Tibial artery (tissue), 4 donors: ENCODE data around the gene PLG.
"Not testable (repeated sequence)": the region's sequence is repeated elsewhere in the genome, so short reads cannot be mapped to it uniquely, and the experiment has no call there.

Experiments
- DNase-seq, 2 donors: peaks; one replicate each; pipeline ENCODE4 v3.0.0-alpha.2; 2019
- H3K27ac ChIP-seq, 2 donors: fragments of 200-600 bp; sonication (generic) in 1 of 2; 1 replicate in 1 of 2; 2 replicates in 1 of 2; pipeline ENCODE4 v1.5.1; 2018 to 2019; ENCODE audit warnings: mild to moderate bottlenecking in 1 of 2
- H3K27me3 ChIP-seq, 2 donors: fragments of 200-600 bp; sonication (generic) in 1 of 2; one replicate each; pipeline versions ENCODE4 v1.5.1 to v1.6.0; 2016 to 2019
- H3K36me3 ChIP-seq, 3 donors: fragments of 200-600 bp; sonication (generic) in 2 of 3; one replicate each; pipeline ENCODE4 v1.5.1; 2016 to 2019; ENCODE audit warnings: mild to moderate bottlenecking in 2 of 3
- H3K4me1 ChIP-seq, 4 donors: fragments of 200-600 bp; sonication (generic) in 2 of 4; 1 replicate in 3 of 4; 2 replicates in 1 of 4; pipeline ENCODE4 v1.5.1; 2016 to 2019
- H3K4me3 ChIP-seq, 2 donors: fragments of 200-600 bp; sonication (generic) in 1 of 2; 1 replicate in 1 of 2; 2 replicates in 1 of 2; pipeline ENCODE4 v1.5.1; 2018 to 2019; ENCODE audit warnings: mild to moderate bottlenecking in 2 of 2
- H3K9me3 ChIP-seq, 3 donors: fragments of 200-600 bp; sonication (generic) in 1 of 3; one replicate each; pipeline ENCODE4 v1.5.1; 2016 to 2019
- CTCF ChIP-seq, 2 experiments: fragments of 200-600 bp in 1 of 2; fragments of 450-650 bp in 1 of 2; IDR thresholded peaks; one replicate each; pipeline ENCODE4 v1.5.1; 2017 to 2019; ENCODE audit warnings: antibody characterized with exemption in 2 of 2, mild to moderate bottlenecking in 1 of 2, moderate library complexity in 1 of 2
- intact Hi-C: fragments of 100-400 bp; cut with DNase I; formaldehyde crosslinking; loops from one replicate; pipeline ENCODE4 v1.15.0; 2023; ENCODE audit warnings: low total_unique reads

Gene PLG

GRCh38 chr6:160750276-160750689, 48.2 kb downstream of the PLG start:
- no peak for DNase-seq
- H3K27ac ChIP-seq: no peak overlapping the region
- intact Hi-C loops: no loop called here

GRCh38 chr6:160753211-160753610, 51.2 kb downstream of the PLG start:
- DNase-seq, H3K9me3 ChIP-seq, H3K4me3 ChIP-seq, intact Hi-C loops, H3K27me3 ChIP-seq, H3K36me3 ChIP-seq, H3K4me1 ChIP-seq, H3K27ac ChIP-seq: not testable (repeated sequence)

More at GRCh38 chr6:160750276-160750689, 48.2 kb downstream of the PLG start:
- H3K4me1 ChIP-seq: no peaks in the 10 kb centered on the region
- TF ChIP-seq CTCF (IDR thresholded peaks at IDR 0.05): no peak
- no peaks in the 10 kb centered on the region for H3K9me3 ChIP-seq
- H3K4me3 ChIP-seq: no peak overlapping the region
- H3K27me3 ChIP-seq: peaks cover 0 to 3% of the 10 kb centered on the region in 2 donors
- H3K36me3 ChIP-seq: no peaks in the 10 kb centered on the region

GRCh38 chr6:160755165-160755564, 53.1 kb downstream of the PLG start:
- TF ChIP-seq CTCF (IDR thresholded peaks at IDR 0.05): no peak
- H3K27ac ChIP-seq: no peak overlapping the region

GRCh38 chr6:160756021-160756420, 54.0 kb downstream of the PLG start:
- H3K36me3 ChIP-seq: no peaks in the 10 kb centered on the region
- no peak overlapping the region for H3K4me3 ChIP-seq

More at GRCh38 chr6:160755165-160755564, 53.1 kb downstream of the PLG start:
- Histone ChIP-seq H3K4me3 (no peak overlapping the region), H3K36me3 (no peaks in the 10 kb centered on the region), H3K9me3 (no peaks in the 10 kb centered on the region), H3K4me1 (no peaks in the 10 kb centered on the region), H3K27me3 (peaks cover 0 to 3% of the 10 kb centered on the region in 2 donors)
- intact Hi-C loops: no loop called here
- DNase-seq: no peak

GRCh38 chr6:160756871-160757270, 54.8 kb downstream of the PLG start:
- Histone ChIP-seq H3K27me3 (peaks cover 0 to 3% of the 10 kb centered on the region in 2 donors), H3K27ac (no peak overlapping the region), H3K4me3 (no peak overlapping the region), H3K4me1 (no peaks in the 10 kb centered on the region), H3K36me3 (no peaks in the 10 kb centered on the region), H3K9me3 (no peaks in the 10 kb centered on the region)
- no peak for TF ChIP-seq CTCF (IDR thresholded peaks at IDR 0.05)
- DNase-seq: no peak
- intact Hi-C loops: no loop called here

More at GRCh38 chr6:160756021-160756420, 54.0 kb downstream of the PLG start:
- Histone ChIP-seq H3K27ac (no peak overlapping the region), H3K4me1 (no peaks in the 10 kb centered on the region), H3K9me3 (no peaks in the 10 kb centered on the region), H3K27me3 (peaks cover 0 to 3% of the 10 kb centered on the region in 2 donors)
- DNase-seq: no peak
- intact Hi-C loops: no loop called here
- TF ChIP-seq CTCF (IDR thresholded peaks at IDR 0.05): no peak

- DNase-seq: no peak
- H3K4me3 ChIP-seq: no peak overlapping the region
- peaks cover 0 to 5% of the 10 kb centered on the region in 2 donors for H3K27me3 ChIP-seq
- peaks cover 0 to 10% (median 8%) of the 10 kb centered on the region in 4 donors for H3K4me1 ChIP-seq
- intact Hi-C loops: no loop called here
- H3K36me3 ChIP-seq: no peaks in the 10 kb centered on the region
- H3K27ac ChIP-seq: no peak overlapping the region
- no peaks in the 10 kb centered on the region for H3K9me3 ChIP-seq
- no peak for TF ChIP-seq CTCF (IDR thresholded peaks at IDR 0.05)
Measured at GRCh38 chr6:160764847-160765246, 62.8 kb downstream of the PLG start.
